Esophagus squamous epithelium (tissue), 4 donors: Measurements from ENCODE around the gene HS1BP3.

ENCODE experiments used
- CTCF ChIP-seq, 6 experiments: fragments of 450-650 bp in 4 of 6; fragments of 200-600 bp in 2 of 6; sonication (generic) in 2 of 6; IDR thresholded peaks; one replicate each; pipeline ENCODE4 v1.5.1; 2016 to 2019; ENCODE audit warnings: antibody characterized with exemption in 6 of 6, mild to moderate bottlenecking in 4 of 6, moderate library complexity in 4 of 6
- POLR2A ChIP-seq, 4 donors: fragments of 450-650 bp; IDR thresholded peaks; one replicate each; pipeline ENCODE4 v1.6.1; 2017; ENCODE audit warnings: antibody characterized with exemption in 4 of 4, mild to moderate bottlenecking in 4 of 4, moderate library complexity in 3 of 4

- TF ChIP-seq CTCF (IDR thresholded peaks at IDR 0.05) (no peak), POLR2A (IDR thresholded peaks at IDR 0.05) (no peak)
Observed at GRCh38 chr2:20624884-20625485, 25.9 kb downstream of the HS1BP3 start.
